GM21825 (cell line): ENCODE measurements around the gene GALP.
"Not testable (repeated sequence)": the region's sequence is repeated elsewhere in the genome, so short reads cannot be mapped to it uniquely, and the experiment has no call there.

Source experiments
- ATAC-seq: cut with Tn5 transposase; IDR thresholded peaks from one replicate; pipeline ENCODE4 v1.9.1; 2021; ENCODE audit warnings: mild to moderate bottlenecking, moderate library complexity; ENCODE audit not compliant: unreplicated experiment

The GALP gene

DNA sequence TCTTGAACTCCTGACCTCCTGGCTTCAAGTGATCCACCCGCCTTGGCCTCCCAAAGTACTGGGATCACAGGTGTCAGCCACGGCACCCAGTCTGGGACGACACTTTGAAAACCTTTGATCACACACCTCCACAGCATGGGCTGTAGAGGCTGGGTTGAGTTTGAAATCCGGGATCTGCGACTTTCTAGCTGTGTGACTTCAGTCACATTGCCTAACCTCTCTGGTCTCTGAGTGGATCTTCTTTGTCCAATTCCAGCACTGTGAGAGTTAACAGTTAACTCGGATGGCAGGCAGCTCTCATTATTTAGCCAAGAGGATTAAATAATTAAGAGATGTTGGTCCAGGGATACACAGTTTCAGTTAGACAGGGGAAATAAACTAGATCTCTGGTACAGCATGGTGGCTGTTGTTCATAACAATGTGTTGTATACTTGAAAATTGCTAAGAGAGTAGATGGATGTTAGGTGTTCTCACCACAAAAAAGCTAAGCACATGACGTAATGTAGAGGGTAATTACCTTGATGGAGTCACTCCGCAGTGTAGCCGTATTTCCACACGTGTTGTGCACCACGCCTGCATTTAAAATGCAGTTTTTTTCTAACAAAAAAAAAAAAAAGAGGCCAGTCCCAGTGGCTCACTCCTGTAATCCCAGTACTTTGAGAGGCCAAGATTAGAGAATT, 1.9 kb downstream of the GALP start:
- ATAC-seq = no peak

DNA sequence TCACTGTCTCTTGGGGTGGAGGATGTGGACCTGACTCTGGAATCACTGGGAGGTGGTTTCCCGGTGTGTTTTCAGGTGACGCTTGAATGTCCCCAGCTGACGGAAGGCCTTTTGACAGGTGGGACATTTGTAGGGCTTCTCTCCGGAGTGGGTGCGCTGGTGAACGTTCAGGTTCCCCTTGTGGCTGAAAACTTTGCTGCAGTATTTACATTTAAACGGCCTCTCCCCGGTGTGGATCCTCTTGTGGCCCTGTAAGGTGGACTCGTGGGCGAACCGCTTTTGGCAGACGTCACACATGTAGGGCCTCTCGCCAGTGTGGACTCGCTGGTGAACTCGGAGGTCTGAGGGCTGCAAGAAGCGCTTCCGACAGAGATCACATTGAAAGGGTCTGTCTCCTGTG, 14.0 kb downstream of the GALP start:
- no peak for ATAC-seq

DNA sequence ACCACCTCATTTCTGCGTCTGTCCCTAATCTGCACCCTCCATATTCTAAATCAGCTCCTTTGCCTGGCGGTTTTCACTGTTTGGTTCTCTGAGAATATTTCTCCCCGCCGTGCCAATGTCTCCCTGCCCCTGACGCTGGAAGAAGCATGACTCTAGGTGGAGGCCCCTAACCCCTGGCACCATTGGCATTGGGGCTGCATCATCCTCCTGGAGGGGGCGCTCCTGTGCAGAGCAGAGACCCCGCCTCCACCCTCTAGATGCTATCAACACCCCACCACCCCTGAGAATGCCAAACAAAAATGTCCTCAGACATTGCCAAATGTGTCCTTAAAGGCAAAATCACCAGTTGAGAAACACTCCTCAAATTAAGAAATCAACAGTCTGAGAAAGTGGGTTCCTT, 15.3 kb downstream of the GALP start:
- ATAC-seq = no peak

DNA sequence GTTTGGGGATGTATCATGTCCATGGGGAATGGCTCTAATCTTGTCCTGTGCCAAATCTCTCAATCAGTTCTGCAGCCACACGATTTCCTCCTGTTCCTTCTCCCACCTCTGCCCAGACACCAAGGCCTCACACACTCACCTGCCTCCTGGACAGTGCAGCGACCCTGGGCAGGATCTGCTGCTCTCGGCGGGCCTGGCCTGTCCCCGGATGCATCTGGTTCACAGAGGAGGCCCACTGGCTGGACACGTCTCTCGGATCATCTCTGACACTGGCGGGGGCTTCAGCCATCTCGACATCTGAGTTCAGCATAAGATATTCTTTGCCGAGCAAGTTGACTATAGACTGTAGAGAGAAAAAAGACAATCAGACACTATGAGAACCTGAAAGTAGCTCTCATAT, 15.9 kb downstream of the GALP start:
- ATAC-seq = no peak

DNA sequence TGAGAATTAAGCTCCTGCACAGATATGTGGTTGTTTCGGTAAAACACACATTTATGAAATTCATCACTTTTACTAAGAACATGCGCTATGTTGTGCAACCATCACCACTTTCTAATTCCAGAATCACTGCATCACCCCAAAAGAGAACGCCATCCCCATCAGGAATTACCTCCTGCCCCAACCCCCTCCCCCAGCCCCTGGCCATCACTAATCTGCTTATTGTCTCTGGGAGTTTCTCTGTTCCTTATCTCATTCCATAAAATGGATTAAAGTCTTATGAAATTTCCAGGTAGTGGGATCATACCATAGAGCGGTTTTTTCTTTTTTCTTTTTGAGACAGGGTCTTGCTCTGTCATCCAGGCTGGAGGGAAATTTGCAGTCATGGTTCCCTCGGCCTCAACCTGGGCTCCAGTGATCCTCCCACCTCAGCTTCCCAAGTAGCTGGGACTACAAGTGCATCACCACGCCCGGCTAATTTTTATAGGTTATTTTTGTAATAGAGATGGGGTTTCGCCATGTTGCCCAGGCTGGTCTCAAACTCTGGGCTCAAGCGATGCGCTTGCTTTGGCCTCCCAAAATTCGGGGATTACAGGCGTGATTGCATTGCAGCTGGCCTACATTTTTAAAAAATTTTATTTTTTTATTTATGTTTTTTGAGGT, 18.3 kb downstream of the GALP start:
- no peak for ATAC-seq

DNA sequence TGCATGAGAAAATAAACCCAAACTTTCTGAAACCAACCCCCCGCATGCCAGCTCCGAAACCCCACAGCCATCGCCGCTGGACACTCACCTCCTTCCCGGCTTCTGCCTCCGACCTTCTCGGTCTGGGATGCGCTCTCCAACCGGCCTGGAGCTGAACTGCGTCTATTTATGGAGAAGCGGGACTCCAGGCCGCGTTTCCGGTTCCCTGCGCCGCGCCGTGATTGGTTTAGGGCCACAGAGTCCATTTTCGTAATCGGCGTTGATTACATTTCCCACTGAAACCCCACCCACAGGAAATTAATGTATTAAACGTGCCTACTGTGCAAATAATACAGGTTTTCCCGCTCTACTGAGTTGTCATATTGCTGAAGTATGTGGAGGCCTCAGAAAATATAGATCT, 21.8 kb downstream of the GALP start, which contains the start of gene ZSCAN5B:
TSS of gene ZSCAN5B (minus strand) at position 138 of the 400 bp plus-strand sequence. CDS start 4,731 bp downstream, outside the sequence.
- ATAC-seq = not testable (repeated sequence)

DNA sequence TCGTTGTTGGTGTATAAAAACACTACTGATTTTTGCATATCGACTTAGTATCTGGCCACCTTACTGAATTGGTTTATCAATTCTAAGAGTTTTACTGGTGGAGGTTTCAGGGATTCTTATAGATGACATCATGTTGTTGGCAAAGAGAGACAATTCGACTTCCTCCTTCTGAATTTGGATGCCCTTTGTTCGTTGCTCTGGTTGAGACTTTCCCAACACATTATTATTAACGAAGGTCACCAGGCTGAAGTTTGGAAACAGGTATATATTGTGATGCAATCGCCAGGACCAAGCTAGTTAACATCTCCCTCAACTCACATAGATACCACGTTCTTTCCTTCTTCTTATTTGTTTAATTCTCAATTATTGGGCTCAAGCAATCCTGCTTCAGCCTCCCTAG, 23.9 kb downstream of the GALP start:
- ATAC-seq = no peak

DNA sequence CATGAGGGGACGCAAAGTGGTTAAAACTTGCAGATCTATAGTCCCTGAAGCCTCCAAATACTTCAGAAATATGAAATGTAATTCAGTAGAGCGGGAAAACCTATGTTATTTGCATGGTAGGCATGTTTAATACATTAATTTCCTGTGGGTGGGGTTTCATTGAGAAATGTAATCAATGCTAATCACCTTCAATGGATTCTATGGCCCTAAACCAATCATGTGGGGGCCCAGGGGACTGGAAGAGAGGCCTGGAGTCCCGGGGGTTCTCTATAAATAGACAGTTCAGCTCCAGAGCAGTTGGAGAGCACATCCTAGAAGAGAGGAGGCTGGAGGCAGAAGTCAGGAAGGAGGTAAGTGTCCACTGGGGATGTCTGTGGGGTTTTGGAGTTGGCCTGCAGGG, 26.2 kb downstream of the GALP start, which contains the start of gene ZSCAN5C:
TSS of gene ZSCAN5C (plus strand) at position 301 of the 400 bp plus-strand sequence. CDS start 3,641 bp downstream, outside the sequence.
- no peak for ATAC-seq

DNA sequence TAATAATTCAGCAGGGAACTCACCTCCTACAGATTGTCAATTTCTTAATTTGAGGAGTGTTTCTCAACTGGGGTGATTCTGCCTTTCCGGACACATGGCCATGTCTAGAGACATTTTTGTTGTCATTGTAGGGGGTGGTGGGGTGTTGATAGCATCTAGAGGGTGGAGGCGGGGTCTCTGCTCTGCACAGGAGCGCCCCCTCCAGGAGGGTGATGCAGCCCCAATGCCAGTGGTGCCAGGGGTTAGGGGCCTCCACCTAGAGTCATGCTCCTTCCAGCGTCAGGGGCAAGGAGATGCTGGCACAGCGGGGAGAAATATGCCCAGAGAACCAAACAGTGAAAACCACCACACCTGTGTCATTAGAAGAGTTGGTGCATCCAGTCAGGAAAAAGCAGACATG, 31.8 kb downstream of the GALP start:
- not testable (repeated sequence) for ATAC-seq

DNA sequence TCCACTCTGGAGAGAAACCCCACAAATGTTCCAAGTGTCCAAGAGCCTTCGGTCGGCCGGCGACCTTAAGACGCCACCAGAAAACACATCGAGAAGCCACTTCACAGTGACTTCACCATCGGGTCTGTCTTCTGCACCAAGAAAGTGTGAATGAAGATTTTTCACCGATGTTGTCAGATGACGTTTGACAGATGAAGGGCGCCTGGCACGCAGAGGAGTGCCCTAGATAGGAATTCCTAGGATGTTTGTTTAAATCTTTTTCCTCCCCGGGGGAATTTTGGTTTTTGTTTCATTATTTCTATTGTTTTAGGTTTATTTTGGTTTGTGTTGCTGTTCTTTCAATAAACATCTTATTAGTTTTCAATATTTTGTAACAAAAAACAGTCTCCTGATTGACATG, 33.3 kb downstream of the GALP start:
- ATAC-seq = no peak

DNA sequence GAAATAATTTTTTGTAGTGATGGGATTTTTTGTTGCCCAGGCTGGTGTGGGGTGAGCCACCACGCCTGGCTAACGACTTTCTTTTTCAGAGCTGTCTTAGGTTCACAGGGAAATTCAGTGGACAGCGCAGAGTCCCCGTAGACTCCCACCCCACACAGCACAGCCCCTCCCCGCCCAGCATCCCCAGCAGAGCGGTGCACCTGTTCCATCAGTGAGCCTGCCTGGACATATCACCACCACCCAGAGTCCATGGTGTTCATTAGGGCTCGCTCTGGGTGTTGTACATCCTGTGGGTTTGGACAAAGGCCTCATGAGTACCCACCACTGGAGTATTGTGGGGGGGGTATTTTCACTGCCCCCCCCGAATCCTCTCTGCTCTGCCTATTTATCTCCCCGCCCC, 34.2 kb downstream of the GALP start:
- not testable (repeated sequence) for ATAC-seq

DNA sequence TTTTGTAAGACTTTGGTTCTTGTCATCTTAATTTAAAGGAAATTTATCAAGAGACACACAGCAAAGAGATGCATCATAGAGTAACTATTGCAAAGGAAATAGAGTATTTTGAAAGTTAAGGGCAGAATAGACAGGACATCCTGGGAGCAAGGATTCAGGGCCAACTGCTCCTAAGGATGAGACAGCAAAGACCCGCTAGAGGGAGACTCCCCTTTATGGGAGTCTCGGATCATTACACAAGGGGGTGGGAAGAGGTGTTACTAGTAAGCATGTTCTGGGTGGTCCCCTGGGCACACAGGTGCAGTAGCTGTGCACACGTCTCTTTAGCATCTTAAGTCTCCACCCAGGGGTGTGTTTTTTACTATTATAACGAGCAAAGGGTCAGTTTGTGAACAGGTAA, 35.9 kb downstream of the GALP start:
- no peak for ATAC-seq

DNA sequence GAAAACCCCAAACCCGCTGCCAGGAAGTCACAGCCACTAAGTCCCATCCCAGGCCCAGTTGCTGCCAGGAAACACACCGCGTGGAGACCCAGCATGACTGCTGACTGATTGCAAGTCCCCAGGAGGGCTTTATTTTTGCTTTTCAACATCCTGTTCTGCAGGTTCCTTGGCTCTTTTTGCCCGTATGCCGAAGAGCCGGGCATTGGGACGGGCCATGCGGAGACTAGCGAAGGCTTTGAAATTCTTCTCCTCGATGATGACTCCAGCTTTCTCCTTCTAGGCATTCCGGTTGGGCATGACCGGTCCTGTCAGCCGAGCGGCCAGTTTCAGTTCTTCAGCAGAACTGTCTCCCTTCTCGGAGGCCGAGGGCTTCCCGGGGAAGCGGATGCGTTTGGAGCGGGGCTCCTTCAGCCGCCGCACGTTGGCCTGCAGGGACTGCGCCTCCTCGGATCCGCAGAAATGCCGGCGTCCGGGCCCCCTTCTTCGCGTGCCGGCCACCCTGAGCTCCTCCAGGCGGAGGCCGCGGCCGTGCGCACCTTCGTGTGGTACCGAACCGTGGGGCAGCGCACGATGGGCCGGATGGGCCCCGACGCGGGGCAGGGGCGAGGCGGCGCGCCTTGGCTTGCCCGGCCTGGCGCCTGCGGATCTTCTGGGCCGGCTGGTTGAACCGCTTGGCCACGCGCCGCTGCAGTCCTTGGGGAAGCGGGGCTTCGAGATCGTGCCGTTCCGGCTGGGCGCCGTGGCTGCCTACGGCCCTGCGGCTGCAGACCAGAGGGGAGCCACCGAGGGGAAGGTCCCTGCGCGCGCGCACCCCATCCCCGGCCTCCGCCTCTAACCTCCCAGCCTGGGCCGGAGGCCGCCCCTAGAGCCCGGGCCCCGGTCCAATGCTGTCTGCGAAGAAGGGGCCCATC, 41.5 kb downstream of the GALP start:
- no peak for ATAC-seq

DNA sequence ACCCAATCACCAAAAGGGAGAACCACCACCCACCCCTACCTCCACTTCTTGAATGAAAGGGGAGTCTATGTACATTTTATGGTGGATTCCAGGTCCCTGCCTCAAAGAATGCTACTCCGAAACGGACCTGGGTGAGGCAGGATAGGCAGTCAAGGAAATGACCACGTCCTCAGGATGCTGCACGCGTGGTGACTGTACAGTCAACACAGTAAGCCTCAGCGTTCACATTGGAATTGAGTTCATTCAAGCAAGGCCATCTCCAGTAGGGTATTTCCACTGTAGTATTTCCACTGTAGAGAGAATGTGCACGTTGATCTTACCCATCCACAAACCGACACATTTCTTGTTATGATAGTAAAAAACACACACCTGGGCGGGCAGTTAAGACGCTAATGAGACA, 43.2 kb downstream of the GALP start:
- ATAC-seq = no peak

DNA sequence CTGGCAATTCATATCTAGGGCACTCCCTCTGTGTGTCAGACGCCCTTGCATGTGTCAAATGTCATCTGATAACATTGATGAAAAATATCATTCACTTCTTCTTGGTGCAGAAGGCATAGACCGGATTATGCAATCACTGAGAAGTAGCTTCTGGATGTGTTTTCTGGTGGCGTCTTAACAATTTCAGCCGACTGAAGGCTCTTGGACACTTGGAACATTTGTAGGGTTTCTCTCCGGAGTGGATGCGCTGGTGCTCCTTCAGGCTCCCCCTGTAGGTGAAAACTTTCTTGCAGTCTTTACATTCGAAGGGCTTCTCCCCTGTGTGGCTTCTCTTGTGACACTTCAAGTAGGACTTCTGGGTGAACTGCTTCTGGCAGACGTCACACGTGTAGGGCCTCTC, 45.6 kb downstream of the GALP start:
- ATAC-seq = not testable (repeated sequence)

DNA sequence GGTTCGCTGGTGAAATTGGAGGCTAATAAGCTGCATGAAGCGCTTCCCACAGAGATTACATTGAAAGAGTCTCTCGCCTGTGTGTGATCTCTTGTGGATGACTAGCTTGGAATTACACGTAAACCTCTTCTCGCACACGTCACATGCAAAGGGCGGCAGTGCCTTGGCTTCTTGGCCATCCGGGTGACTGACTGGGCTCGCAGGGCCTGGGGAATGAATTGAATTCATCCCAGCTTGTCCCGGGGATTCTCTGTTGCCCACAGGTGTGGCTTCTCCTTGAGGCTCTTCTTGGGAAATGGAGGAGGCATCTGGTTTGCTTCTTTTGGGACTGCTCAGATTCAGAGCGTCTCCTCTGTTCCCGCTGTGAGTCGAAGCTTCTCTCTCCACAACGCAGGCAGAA, 46.0 kb downstream of the GALP start:
- ATAC-seq = no peak

DNA sequence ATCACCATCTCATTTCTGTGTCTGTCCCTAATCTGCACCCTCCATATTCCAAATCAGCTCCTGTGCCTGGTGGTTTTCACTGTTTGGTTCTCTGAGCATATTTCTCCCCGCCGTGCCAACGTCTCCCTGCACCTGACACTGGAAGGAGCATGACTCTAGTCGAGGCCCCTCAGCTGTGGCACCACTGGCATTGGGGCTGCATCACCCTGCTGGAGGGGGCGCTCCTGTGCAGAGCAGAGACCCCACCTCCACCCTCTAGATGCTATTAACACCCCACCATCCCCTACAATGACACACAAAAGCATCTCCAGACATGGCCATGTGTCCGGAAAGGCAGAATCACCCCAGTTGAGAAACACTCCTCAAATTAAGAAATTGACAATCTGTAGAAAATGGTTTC, 47.1 kb downstream of the GALP start:
- ATAC-seq = no peak

DNA sequence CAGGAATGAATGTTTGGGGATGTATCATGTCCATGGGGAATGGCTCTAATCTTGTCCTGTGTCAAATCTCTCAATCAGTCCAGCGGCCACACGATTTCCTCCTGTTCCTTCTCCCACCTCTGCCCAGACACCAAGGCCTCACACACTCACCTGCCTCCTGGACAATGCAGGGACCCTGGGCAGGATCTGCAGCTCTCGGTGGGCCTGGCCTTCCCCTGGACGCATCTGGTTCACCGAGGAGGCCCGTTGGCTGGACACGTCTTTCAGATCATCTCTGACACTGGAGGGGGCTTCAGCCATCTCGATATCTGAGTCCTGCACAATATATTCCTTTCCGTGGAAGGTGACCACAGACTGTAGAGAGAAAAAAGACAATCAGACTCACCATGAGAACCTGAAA, 47.7 kb downstream of the GALP start:
- no peak for ATAC-seq
